Thyroid gland (tissue), 4 donors: ENCODE data around the gene POGLUT3. TPM values are rescaled to one million over a fixed set of nuclear protein-coding genes. Genes with fewer than 3 reads are reported as not detected.
A peak's percentile ranks its signal among the peaks of the same experiment; 100 is the strongest.

Experiments used
- DNase-seq, 2 donors: peaks; one replicate each; pipeline ENCODE4 v3.0.0-alpha.2; 2019
- H3K27ac ChIP-seq, 3 donors: fragments of 200-600 bp; sonication (generic); 1 replicate in 2 of 3; 2 replicates in 1 of 3; pipeline ENCODE4 v1.5.1; 2016 to 2019; ENCODE audit warnings: mild to moderate bottlenecking in 1 of 3, moderate library complexity in 1 of 3
- H3K27me3 ChIP-seq: fragments of 200-600 bp; sonication (generic); one replicate; pipeline ENCODE4 v1.5.1; 2019
- H3K36me3 ChIP-seq, 2 donors: fragments of 200-600 bp; sonication (generic); one replicate each; pipeline ENCODE4 v1.5.1; 2016 to 2019
- H3K4me1 ChIP-seq, 2 donors: fragments of 200-600 bp; sonication (generic); one replicate each; pipeline ENCODE4 v1.5.1; 2017 to 2019
- H3K4me3 ChIP-seq, 3 donors: fragments of 200-600 bp; sonication (generic); replicated peaks in 1 of 3; 1 replicate in 2 of 3; 2 replicates in 1 of 3; pipeline ENCODE4 v1.5.1; 2016; ENCODE audit warnings: mild to moderate bottlenecking in 1 of 3
- H3K9me3 ChIP-seq: fragments of 200-600 bp; sonication (generic); one replicate; pipeline ENCODE4 v1.5.1; 2017
- POLR2A ChIP-seq, 2 donors: fragments of 450-650 bp; IDR thresholded peaks; one replicate each; pipeline ENCODE4 v1.6.1; 2017; ENCODE audit warnings: antibody characterized with exemption in 2 of 2, mild to moderate bottlenecking in 2 of 2, moderate library complexity in 1 of 2
- WGBS, 2 donors: methylation state at CpG; one replicate each; pipeline ENCODE4 v1.1.5; 2017; 5-methylcytosine and 5-hydroxymethylcytosine counted together
- intact Hi-C: fragments of 100-400 bp; cut with DNase I; formaldehyde crosslinking; loops from one replicate; pipeline ENCODE4 v1.15.1; 2023
- total RNA-seq, 4 donors: library from RNA; depleted of rRNA; stranded (reverse); fragments of >200 nt; gene quantifications; one replicate each; pipeline ENCODE4 v1.2.3, GENCODE V29; 2016
- TF ChIP-seq, protein P1 (sequence below), 6 experiments: fragments of 200-600 bp in 3 of 6; fragments of 450-650 bp in 3 of 6; sonication (generic) in 3 of 6; IDR thresholded peaks; one replicate each; pipeline ENCODE4 v1.5.1; 2016 to 2019; ENCODE audit warnings: antibody characterized with exemption in 6 of 6, mild to moderate bottlenecking in 2 of 6, inconsistent platforms in 1 of 6, moderate library complexity in 1 of 6

The POGLUT3 gene
- total RNA-seq, 4 donors from 2014 or later: 12.9 to 22.3 (median 18.9) TPM

DNA sequence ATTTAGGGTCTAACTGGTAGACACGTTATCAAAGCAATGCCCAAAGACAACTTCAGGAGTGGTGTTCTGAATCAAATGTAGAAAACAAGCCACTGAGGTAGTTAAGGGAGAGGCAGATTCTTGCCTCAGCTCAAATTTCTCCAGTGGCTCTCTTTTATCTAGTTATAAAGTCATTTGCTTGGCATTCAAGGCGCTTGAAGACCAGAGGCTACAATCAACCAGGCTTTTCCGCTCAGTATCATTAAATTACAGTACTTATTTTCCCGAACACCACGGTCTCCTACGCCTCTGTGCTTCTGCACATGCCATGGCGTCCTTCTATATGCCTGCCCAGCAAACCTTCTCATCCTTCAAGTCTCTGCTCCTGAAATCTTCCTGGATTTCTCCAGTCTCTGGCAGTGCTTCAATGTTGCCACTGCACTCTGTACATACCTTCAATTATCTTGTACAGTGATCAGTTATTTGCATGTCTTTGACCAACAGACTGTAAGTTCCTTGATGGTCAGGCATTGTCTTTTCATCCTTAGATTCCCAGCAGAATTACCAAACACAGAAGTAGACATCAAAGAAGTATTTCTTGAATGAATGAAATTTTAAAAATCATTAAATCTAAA, 1.4 kb downstream of the POGLUT3 start:
- DNase-seq: no peak
- no peaks in the 10 kb centered on the region for H3K27me3 ChIP-seq
- H3K4me3 ChIP-seq: peak overlapping the region in 1 of 3 donors; percentile 61
- no peaks in the 10 kb centered on the region for H3K36me3 ChIP-seq
- 92 to 96% methylated on average over 7 of the region's 7 CpGs for WGBS, 2 donors
- peak overlapping the region; percentile 80 to 96 (median 95) for H3K27ac ChIP-seq
- TF ChIP-seq, protein P1, sequence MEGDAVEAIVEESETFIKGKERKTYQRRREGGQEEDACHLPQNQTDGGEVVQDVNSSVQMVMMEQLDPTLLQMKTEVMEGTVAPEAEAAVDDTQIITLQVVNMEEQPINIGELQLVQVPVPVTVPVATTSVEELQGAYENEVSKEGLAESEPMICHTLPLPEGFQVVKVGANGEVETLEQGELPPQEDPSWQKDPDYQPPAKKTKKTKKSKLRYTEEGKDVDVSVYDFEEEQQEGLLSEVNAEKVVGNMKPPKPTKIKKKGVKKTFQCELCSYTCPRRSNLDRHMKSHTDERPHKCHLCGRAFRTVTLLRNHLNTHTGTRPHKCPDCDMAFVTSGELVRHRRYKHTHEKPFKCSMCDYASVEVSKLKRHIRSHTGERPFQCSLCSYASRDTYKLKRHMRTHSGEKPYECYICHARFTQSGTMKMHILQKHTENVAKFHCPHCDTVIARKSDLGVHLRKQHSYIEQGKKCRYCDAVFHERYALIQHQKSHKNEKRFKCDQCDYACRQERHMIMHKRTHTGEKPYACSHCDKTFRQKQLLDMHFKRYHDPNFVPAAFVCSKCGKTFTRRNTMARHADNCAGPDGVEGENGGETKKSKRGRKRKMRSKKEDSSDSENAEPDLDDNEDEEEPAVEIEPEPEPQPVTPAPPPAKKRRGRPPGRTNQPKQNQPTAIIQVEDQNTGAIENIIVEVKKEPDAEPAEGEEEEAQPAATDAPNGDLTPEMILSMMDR (IDR thresholded peaks at IDR 0.05): no peak
- TF ChIP-seq POLR2A (IDR thresholded peaks at IDR 0.05): no peak
- no peaks in the 10 kb centered on the region for H3K9me3 ChIP-seq
- H3K4me1 ChIP-seq: peaks cover 4 to 8% of the 10 kb centered on the region in 2 donors
- intact Hi-C loops: no loop called here

DNA sequence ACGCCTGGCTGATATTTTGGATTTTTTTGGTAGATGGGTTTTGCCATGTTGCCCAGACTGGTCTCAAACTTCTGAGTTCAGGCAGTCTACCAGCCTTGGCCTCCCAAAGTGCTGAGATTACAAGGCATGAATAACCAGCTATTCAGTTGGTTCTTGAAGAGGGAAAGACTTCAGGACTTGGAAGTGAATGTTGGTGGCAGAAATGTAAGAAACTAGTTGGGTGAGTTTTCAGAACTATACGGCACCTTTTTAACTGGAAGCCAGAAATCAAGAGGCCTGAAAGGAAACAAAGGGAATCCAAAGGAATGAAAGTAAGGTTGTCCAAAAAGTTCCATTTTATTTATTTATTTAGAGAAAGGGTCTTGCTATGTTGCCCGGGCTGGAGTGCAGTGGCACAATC, 2.9 kb downstream of the POGLUT3 start:
- WGBS, 2 donors: 47 to 64% methylated on average over 3 of the region's 3 CpGs
- Histone ChIP-seq H3K4me3 (no peak overlapping the region), H3K9me3 (no peaks in the 10 kb centered on the region), H3K27ac (peak overlapping the region in 2 of 3 donors; percentile 47 to 52), H3K27me3 (no peaks in the 10 kb centered on the region), H3K4me1 (peaks cover 4 to 8% of the 10 kb centered on the region in 2 donors), H3K36me3 (peaks cover 0 to 2% of the 10 kb centered on the region in 2 donors)
- TF ChIP-seq, protein P1 (IDR thresholded peaks at IDR 0.05): no peak
- no peak for TF ChIP-seq POLR2A (IDR thresholded peaks at IDR 0.05)
- DNase-seq: peak; percentile 29 to 30
- intact Hi-C loops: no loop called here

DNA sequence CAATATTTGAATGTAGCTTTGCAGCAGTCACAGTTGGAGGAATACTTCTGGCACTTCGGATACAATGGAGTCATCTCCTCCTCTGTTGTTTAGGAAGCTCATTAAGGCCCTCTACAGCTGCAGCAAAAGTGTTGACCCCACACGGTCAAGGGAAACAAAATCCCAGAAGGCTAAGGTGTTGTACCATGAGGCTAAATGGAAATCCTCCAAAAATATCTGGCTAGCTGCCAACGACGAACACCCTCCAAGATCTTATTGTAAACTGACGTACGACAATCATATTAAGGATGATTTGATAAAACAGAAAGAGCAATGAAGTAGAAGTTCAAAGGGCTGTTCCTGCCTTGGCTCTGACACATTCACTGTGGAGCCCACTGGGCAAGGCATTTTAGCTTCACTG, 4.0 kb downstream of the POGLUT3 start:
- intact Hi-C loops: no loop called here
- no peak for TF ChIP-seq POLR2A (IDR thresholded peaks at IDR 0.05)
- TF ChIP-seq, protein P1 (IDR thresholded peaks at IDR 0.05): no peak
- 58 to 61% methylated on average over 6 of the region's 6 CpGs for WGBS, 2 donors
- no peak for DNase-seq
- H3K9me3 ChIP-seq: no peaks in the 10 kb centered on the region
- no peak overlapping the region for H3K27ac ChIP-seq
- no peaks in the 10 kb centered on the region for H3K27me3 ChIP-seq
- peaks cover 0 to 7% of the 10 kb centered on the region in 2 donors for H3K36me3 ChIP-seq
- no peak overlapping the region for H3K4me3 ChIP-seq
- H3K4me1 ChIP-seq: peaks cover 4 to 8% of the 10 kb centered on the region in 2 donors

DNA sequence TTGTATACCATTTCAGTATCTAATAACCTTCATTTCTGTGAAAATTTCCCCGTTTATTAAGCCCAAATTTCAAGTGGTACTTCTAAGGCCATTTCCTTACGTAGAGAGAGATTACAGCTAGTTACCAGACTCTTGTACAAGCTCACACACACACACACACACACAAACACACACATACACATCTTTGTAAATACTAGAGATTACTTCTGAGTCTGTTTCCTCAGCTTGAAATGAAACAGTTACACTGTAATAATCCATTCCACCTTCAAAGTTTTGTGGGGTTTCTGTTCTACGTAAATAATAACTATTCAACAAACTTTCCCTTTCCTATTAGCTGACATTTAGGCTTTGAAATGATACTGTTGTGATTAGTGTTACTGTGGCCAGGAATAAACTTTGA, 6.2 kb downstream of the POGLUT3 start:
- H3K36me3 ChIP-seq: peaks cover 0 to 7% of the 10 kb centered on the region in 2 donors
- 94 to 96% methylated on average over 3 of the region's 3 CpGs for WGBS, 2 donors
- TF ChIP-seq POLR2A (IDR thresholded peaks at IDR 0.05): no peak
- TF ChIP-seq, protein P1 (IDR thresholded peaks at IDR 0.05): no peak
- no peak overlapping the region for H3K27ac ChIP-seq
- intact Hi-C loops: no loop called here
- no peak for DNase-seq
- no peaks in the 10 kb centered on the region for H3K9me3 ChIP-seq
- H3K4me3 ChIP-seq: no peak overlapping the region
- no peaks in the 10 kb centered on the region for H3K27me3 ChIP-seq
- H3K4me1 ChIP-seq: peaks cover 4 to 5% of the 10 kb centered on the region in 2 donors

DNA sequence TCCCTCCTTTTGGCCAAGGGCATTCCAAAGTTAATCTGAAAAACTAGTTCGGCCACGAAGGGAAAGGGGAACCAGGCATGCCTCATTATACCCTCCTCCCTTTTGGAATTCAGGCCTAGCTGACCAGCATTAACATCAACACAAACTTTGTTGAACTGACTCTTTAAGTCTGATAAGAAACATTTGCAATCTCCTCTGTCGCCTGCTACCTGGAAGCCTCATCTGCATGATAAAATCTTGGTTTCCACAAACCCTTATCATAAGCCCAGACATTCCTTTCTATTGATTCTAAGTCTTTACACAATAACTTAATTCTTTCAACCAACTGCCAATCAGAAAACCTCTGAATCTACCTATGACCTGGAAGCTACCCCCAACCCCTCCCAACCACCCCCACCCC, 11.4 kb downstream of the POGLUT3 start:
- H3K27me3 ChIP-seq: no peaks in the 10 kb centered on the region
- no peak for DNase-seq
- TF ChIP-seq, protein P1 (IDR thresholded peaks at IDR 0.05): no peak
- TF ChIP-seq POLR2A (IDR thresholded peaks at IDR 0.05): no peak
- WGBS, 2 donors: 89 to 96% methylated on average over 3 of the region's 3 CpGs
- H3K4me3 ChIP-seq: no peak overlapping the region
- H3K9me3 ChIP-seq: no peaks in the 10 kb centered on the region
- intact Hi-C loops: no loop called here
- no peak overlapping the region for H3K27ac ChIP-seq
- H3K4me1 ChIP-seq: no peaks in the 10 kb centered on the region
- peaks cover 3 to 7% of the 10 kb centered on the region in 2 donors for H3K36me3 ChIP-seq
